IPS-15b (cell line): ENCODE measurements around the gene IQGAP1.
"Not testable (repeated sequence)": the region's sequence is repeated elsewhere in the genome, so short reads cannot be mapped to it uniquely, and the experiment has no call there.

Experiments used
- H3K27me3 ChIP-seq: one replicate; pipeline ENCODE4 v1.6.1; 2013; ENCODE audit warnings: low read length; ENCODE audit not compliant: control insufficient read depth, insufficient read depth
- H3K36me3 ChIP-seq: one replicate; pipeline ENCODE4 v1.6.1; 2013; ENCODE audit warnings: low read length; ENCODE audit not compliant: control insufficient read depth, insufficient read depth
- H3K4me1 ChIP-seq: one replicate; pipeline ENCODE4 v1.6.1; 2013; ENCODE audit warnings: mild to moderate bottlenecking, low read length; ENCODE audit not compliant: control insufficient read depth, insufficient read depth
- H3K4me3 ChIP-seq: one replicate; pipeline ENCODE4 v1.5.1; 2013; ENCODE audit warnings: low read depth, low read length
- H3K9ac ChIP-seq: one replicate; pipeline ENCODE4 v1.6.1; 2013; ENCODE audit warnings: low read depth, mild to moderate bottlenecking, low read length
- H3K9me3 ChIP-seq: one replicate; pipeline ENCODE4 v1.6.1; 2013; ENCODE audit warnings: mild to moderate bottlenecking, low read length; ENCODE audit not compliant: control insufficient read depth, insufficient read depth

The IQGAP1 gene

GRCh38 chr15:90524018-90524803, 136.2 kb downstream of the IQGAP1 start:
- H3K4me3 ChIP-seq, H3K4me1 ChIP-seq, H3K9ac ChIP-seq, H3K36me3 ChIP-seq, H3K9me3 ChIP-seq: not testable (repeated sequence)
- H3K27me3 ChIP-seq, result peaks cover 17% of the 10 kb centered on the region

- Histone ChIP-seq H3K4me3 (peak overlapping the region; percentile 64), H3K9ac (no peak overlapping the region), H3K36me3 (no peaks in the 10 kb centered on the region), H3K4me1 (no peaks in the 10 kb centered on the region), H3K27me3 (peaks cover 44% of the 10 kb centered on the region), H3K9me3 (no peaks in the 10 kb centered on the region)
These were observed 140.9 kb downstream of the IQGAP1 start for GRCh38 chr15:90529011-90529370.

- Histone ChIP-seq H3K9me3 (no peaks in the 10 kb centered on the region), H3K9ac (no peak within 1 kb of the TSS), H3K36me3 (no peaks in the 10 kb centered on the region), H3K4me3 (peak within 1 kb of the TSS; percentile 64), H3K27me3 (peaks cover 44% of the 10 kb centered on the region), H3K4me1 (no peaks in the 10 kb centered on the region)
These were observed 141.6 kb downstream of the IQGAP1 start, which contains the start of gene CRTC3 for GRCh38 chr15:90529371-90530249. TSS of gene CRTC3 (plus strand) at chr15:90529923. CDS start at chr15:90530072, 149 bp downstream.

GRCh38 chr15:90530250-90531051, 142.4 kb downstream of the IQGAP1 start:
- Histone ChIP-seq H3K4me1 (no peaks in the 10 kb centered on the region), H3K9ac (no peak overlapping the region), H3K4me3 (peak overlapping the region; percentile 62), H3K36me3 (no peaks in the 10 kb centered on the region), H3K9me3 (no peaks in the 10 kb centered on the region), H3K27me3 (peaks cover 44% of the 10 kb centered on the region)

GRCh38 chr15:90531147-90531546, 143.1 kb downstream of the IQGAP1 start:
- H3K9ac ChIP-seq, result no peak overlapping the region
- peaks cover 44% of the 10 kb centered on the region for H3K27me3 ChIP-seq
- no peaks in the 10 kb centered on the region for H3K4me1 ChIP-seq
- peak overlapping the region; percentile 62 for H3K4me3 ChIP-seq
- H3K9me3 ChIP-seq, result no peaks in the 10 kb centered on the region
- H3K36me3 ChIP-seq, result no peaks in the 10 kb centered on the region

- H3K36me3 ChIP-seq, result no peaks in the 10 kb centered on the region
- no peaks in the 10 kb centered on the region for H3K9me3 ChIP-seq
- no peak overlapping the region for H3K9ac ChIP-seq
- H3K4me3 ChIP-seq, result no peak overlapping the region
- peaks cover 24% of the 10 kb centered on the region for H3K27me3 ChIP-seq
- no peaks in the 10 kb centered on the region for H3K4me1 ChIP-seq
These were observed 147.2 kb downstream of the IQGAP1 start for GRCh38 chr15:90535254-90535653.

GRCh38 chr15:90539789-90540188, 151.7 kb downstream of the IQGAP1 start:
- Histone ChIP-seq H3K9ac (no peak overlapping the region), H3K36me3 (no peaks in the 10 kb centered on the region), H3K27me3 (no peaks in the 10 kb centered on the region), H3K9me3 (no peaks in the 10 kb centered on the region), H3K4me1 (no peaks in the 10 kb centered on the region), H3K4me3 (no peak overlapping the region)

GRCh38 chr15:90540768-90541167, 152.7 kb downstream of the IQGAP1 start:
- no peaks in the 10 kb centered on the region for H3K4me1 ChIP-seq
- no peak overlapping the region for H3K9ac ChIP-seq
- no peak overlapping the region for H3K4me3 ChIP-seq
- H3K9me3 ChIP-seq, result no peaks in the 10 kb centered on the region
- H3K27me3 ChIP-seq, result no peaks in the 10 kb centered on the region
- no peaks in the 10 kb centered on the region for H3K36me3 ChIP-seq

GRCh38 chr15:90545095-90545494, 157.1 kb downstream of the IQGAP1 start:
- Histone ChIP-seq H3K9me3 (no peaks in the 10 kb centered on the region), H3K36me3 (no peaks in the 10 kb centered on the region), H3K4me3 (no peak overlapping the region), H3K27me3 (no peaks in the 10 kb centered on the region), H3K4me1 (no peaks in the 10 kb centered on the region), H3K9ac (no peak overlapping the region)

- H3K9me3 ChIP-seq, result no peaks in the 10 kb centered on the region
- no peak overlapping the region for H3K9ac ChIP-seq
- H3K4me3 ChIP-seq, result no peak overlapping the region
These were observed 159.5 kb downstream of the IQGAP1 start for GRCh38 chr15:90547540-90547939.

GRCh38 chr15:90550919-90551318, 162.9 kb downstream of the IQGAP1 start:
- Histone ChIP-seq H3K4me3 (no peak overlapping the region), H3K36me3 (no peaks in the 10 kb centered on the region), H3K27me3 (no peaks in the 10 kb centered on the region), H3K4me1 (no peaks in the 10 kb centered on the region), H3K9me3 (no peaks in the 10 kb centered on the region), H3K9ac (no peak overlapping the region)

More at GRCh38 chr15:90547540-90547939, 159.5 kb downstream of the IQGAP1 start:
- Histone ChIP-seq H3K36me3 (no peaks in the 10 kb centered on the region), H3K27me3 (no peaks in the 10 kb centered on the region), H3K4me1 (no peaks in the 10 kb centered on the region)
